Measurements from ENCODE around the gene TBCD. TPM values are rescaled to one million over a fixed set of nuclear protein-coding genes. Genes with fewer than 3 reads are reported as not detected.

Gene TBCD
- total RNA-seq, 1 donor from 2014 or later = 125 TPM

GRCh38 chr17:82970818-82971590 lies 219.1 kb downstream of the TBCD start:
- Mint-ChIP-seq H3K4me3 (ENCODE audit: low read depth) (no peak overlapping the region), H3K27ac (no peak overlapping the region), H3K36me3 (ENCODE audit: low read depth) (no peaks in the 10 kb centered on the region), H3K4me1 (ENCODE audit: low read depth) (peaks cover 3% of the 10 kb centered on the region), H3K9me3 (no peaks in the 10 kb centered on the region), H3K27me3 (ENCODE audit: low read depth) (no peaks in the 10 kb centered on the region)
- intact Hi-C loops (cut with micrococcal nuclease) = no loop called here
- no peak for DNase-seq (ENCODE audit: low spot score)

DNA sequence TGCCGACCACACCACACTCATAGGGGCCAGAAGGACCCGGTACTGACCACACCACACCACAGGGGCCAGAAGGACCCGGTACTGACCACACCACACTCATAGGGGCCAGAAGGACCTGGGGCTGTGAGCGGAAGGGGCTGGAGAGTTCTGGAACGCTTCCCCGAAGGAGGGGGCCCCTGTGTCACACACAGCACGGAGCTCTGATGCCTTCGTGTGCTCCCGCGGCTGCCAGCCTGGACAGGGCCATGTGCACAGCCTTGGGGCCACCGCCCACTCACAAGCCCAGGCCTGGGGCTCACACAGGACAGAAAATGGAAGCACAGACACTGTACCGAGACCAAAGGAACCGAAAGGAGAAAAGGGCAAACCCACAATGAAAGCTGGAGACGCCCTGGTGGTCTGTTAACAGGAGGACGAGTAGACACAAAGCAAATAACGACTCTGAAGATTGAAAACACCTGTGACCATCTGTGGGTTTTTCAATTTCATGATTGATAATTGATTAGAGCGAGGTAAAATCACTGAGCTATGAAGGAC lies 221.0 kb downstream of the TBCD start:
- Mint-ChIP-seq H3K27me3 (ENCODE audit: low read depth) (no peaks in the 10 kb centered on the region), H3K36me3 (ENCODE audit: low read depth) (no peaks in the 10 kb centered on the region), H3K9me3 (no peaks in the 10 kb centered on the region), H3K4me3 (ENCODE audit: low read depth) (no peak overlapping the region), H3K4me1 (ENCODE audit: low read depth) (peaks cover 3% of the 10 kb centered on the region), H3K27ac (no peak overlapping the region)
- intact Hi-C loops (cut with micrococcal nuclease) = no loop called here
- DNase-seq (ENCODE audit: low spot score) = no peak

DNA sequence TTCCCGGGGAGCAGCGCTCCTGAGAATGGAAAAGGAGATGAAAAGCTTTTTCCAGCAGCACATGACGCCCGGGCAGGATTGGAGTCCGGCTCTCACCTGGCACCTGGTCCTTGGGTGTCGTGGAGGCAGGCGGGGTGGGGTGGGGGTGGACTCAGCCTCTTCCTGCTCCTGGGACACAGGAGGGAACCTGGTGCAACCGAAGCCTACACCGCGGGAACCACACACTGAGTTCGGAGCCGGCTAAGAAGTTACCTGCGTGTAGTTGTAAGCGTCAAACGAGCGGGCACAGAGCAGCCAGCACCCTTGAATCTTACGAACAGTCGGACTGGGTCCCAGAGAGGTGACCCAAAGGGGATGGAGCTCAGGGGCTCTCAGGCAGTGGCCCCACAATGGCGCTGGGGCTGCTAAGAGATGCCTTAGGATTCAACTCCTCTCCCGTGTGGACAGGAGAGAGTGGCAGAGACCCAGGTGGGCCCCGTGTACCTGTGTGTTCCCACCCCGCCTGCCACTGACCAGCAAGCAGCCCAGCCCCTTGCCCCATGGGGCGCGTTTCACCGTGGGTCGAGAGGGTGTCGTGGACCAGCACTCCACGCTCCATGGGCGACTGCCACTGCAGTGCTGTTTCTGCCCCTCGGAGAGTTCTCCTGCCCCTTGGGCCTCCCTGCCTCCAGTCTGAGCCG lies 221.7 kb downstream of the TBCD start:
- no peaks in the 10 kb centered on the region for H3K36me3 Mint-ChIP-seq (ENCODE audit: low read depth)
- H3K4me3 Mint-ChIP-seq (ENCODE audit: low read depth) = no peak overlapping the region
- H3K27ac Mint-ChIP-seq = no peak overlapping the region
- no peak for DNase-seq (ENCODE audit: low spot score)
- intact Hi-C loops (cut with micrococcal nuclease) = no loop called here
- no peaks in the 10 kb centered on the region for H3K9me3 Mint-ChIP-seq
- H3K27me3 Mint-ChIP-seq (ENCODE audit: low read depth) = no peaks in the 10 kb centered on the region
- H3K4me1 Mint-ChIP-seq (ENCODE audit: low read depth) = peaks cover 10% of the 10 kb centered on the region

- Mint-ChIP-seq H3K4me3 (ENCODE audit: low read depth) (no peak overlapping the region), H3K27ac (no peak overlapping the region), H3K9me3 (no peaks in the 10 kb centered on the region), H3K36me3 (ENCODE audit: low read depth) (no peaks in the 10 kb centered on the region), H3K27me3 (ENCODE audit: low read depth) (no peaks in the 10 kb centered on the region), H3K4me1 (ENCODE audit: low read depth) (peaks cover 18% of the 10 kb centered on the region)
- intact Hi-C loops (cut with micrococcal nuclease) = no loop called here
- DNase-seq (ENCODE audit: low spot score) = no peak
Observed at GRCh38 chr17:82974136-82974952, 222.5 kb downstream of the TBCD start.

DNA sequence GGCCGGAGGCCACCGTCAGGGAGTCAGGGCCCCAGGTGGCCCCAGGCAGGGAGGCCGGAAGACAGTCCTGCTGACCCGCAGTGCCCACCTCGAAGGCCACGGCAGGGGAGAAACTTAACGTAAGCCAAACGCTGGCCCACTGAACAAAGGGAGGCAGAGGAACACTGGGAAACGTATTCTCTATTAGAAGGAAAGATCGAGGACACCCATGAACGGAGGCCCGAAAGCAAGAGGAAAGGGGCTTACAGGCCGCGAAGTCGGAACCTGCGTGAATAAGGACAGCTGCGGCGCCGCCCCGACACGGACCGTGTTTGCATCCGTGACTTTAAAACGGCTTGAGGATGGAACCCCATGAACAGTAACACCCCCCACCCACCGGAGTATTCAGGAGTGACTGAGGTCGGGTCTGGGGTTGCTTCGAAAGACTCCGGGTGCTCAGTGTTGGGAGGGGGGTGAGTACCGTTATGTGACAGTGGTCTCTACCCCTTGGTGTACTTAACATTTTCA lies 225.2 kb downstream of the TBCD start:
- intact Hi-C loops (cut with micrococcal nuclease) = no loop called here
- no peak for DNase-seq (ENCODE audit: low spot score)

DNA sequence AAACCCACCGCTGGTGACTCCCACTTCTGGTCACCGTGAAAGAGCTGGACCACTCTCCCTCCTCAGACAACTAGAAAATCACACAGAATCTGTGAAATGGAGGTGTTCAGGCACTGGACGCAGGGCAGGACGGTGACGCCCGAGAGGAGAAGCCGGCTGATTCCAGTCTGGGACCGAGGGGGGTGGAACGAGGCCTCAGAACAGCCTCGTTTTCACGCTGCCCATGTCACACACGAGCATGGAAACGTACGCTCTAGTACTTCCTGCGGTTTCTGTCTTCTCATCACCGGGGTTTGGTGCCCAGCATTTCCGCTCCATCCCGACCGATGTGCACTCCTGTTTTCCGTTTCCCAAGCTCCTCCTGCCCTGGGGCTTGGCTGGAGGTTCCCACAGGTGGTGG lies 225.7 kb downstream of the TBCD start:
- H3K27ac Mint-ChIP-seq = no peak overlapping the region
- H3K4me1 Mint-ChIP-seq (ENCODE audit: low read depth) = peaks cover 19% of the 10 kb centered on the region
- peaks cover 5% of the 10 kb centered on the region for H3K36me3 Mint-ChIP-seq (ENCODE audit: low read depth)
- H3K27me3 Mint-ChIP-seq (ENCODE audit: low read depth) = no peaks in the 10 kb centered on the region
- no peak for DNase-seq (ENCODE audit: low spot score)
- intact Hi-C loops (cut with micrococcal nuclease) = no loop called here
- H3K9me3 Mint-ChIP-seq = no peaks in the 10 kb centered on the region
- H3K4me3 Mint-ChIP-seq (ENCODE audit: low read depth) = no peak overlapping the region

More for the DNA sequence above, 225.2 kb downstream of the TBCD start:
- H3K9me3 Mint-ChIP-seq = no peaks in the 10 kb centered on the region
- H3K27ac Mint-ChIP-seq = no peak overlapping the region
- peaks cover 19% of the 10 kb centered on the region for H3K4me1 Mint-ChIP-seq (ENCODE audit: low read depth)
- H3K27me3 Mint-ChIP-seq (ENCODE audit: low read depth) = no peaks in the 10 kb centered on the region
- H3K4me3 Mint-ChIP-seq (ENCODE audit: low read depth) = no peak overlapping the region
- peaks cover 5% of the 10 kb centered on the region for H3K36me3 Mint-ChIP-seq (ENCODE audit: low read depth)

GRCh38 chr17:82978765-82979349 lies 227.0 kb downstream of the TBCD start:
- DNase-seq (ENCODE audit: low spot score) = no peak
- H3K36me3 Mint-ChIP-seq (ENCODE audit: low read depth) = peaks cover 5% of the 10 kb centered on the region
- intact Hi-C loops (cut with micrococcal nuclease) = no loop called here

DNA sequence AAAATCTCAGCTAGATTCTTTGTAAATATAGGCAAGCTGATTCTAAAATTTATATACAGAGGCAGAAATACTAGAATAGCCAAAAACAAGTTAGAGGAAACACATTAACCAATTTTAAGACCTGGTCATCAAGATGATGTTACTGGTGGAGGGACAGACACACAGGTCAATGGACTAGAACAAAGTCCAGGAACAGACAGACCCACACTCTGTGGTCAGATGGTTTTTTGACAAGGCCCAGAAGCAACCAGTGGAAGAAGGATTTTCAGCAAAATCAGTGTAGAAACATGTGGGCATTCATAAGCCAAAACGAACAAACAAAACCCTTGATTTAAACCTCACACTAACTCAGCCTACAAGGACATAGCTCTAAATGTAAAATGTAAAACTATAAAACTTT lies 227.9 kb downstream of the TBCD start:
- DNase-seq (ENCODE audit: low spot score) = no peak
- Mint-ChIP-seq H3K27ac (no peak overlapping the region), H3K9me3 (no peaks in the 10 kb centered on the region), H3K4me1 (ENCODE audit: low read depth) (peaks cover 22% of the 10 kb centered on the region), H3K27me3 (ENCODE audit: low read depth) (no peaks in the 10 kb centered on the region), H3K4me3 (ENCODE audit: low read depth) (no peak overlapping the region), H3K36me3 (ENCODE audit: low read depth) (peaks cover 5% of the 10 kb centered on the region)
- intact Hi-C loops (cut with micrococcal nuclease) = loop anchor here (10.0 kb wide), 1 partner anchor 65 kb away; no protein-coding TSS in a partner anchor

More at GRCh38 chr17:82978765-82979349, 227.0 kb downstream of the TBCD start:
- Mint-ChIP-seq H3K4me3 (ENCODE audit: low read depth) (peak overlapping the region; percentile 22), H3K27ac (peak overlapping the region; percentile 69), H3K27me3 (ENCODE audit: low read depth) (no peaks in the 10 kb centered on the region), H3K4me1 (ENCODE audit: low read depth) (peaks cover 21% of the 10 kb centered on the region), H3K9me3 (no peaks in the 10 kb centered on the region)

DNA sequence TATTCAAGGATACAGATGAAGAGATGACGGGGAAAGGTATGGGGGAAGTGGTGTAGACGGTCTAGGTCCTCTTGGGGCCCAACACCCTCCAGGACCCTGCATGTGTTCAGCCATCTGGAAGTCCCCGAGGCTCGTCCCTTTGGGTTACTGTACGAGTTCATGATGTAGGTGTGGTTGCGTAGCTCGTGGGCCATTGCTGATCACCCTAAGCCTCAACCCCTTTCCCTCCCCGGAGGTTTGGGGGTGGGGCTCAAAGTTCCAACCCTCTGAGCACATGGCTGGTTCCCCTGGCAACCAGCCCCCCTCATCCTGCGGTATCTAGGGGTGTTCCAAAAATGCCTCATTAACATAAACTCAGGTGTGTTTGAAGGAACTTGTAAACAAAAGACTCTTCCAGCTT lies 228.8 kb downstream of the TBCD start:
- no peak overlapping the region for H3K27ac Mint-ChIP-seq
- no peak for DNase-seq (ENCODE audit: low spot score)
- peaks cover 28% of the 10 kb centered on the region for H3K4me1 Mint-ChIP-seq (ENCODE audit: low read depth)
- H3K9me3 Mint-ChIP-seq = no peaks in the 10 kb centered on the region
- H3K36me3 Mint-ChIP-seq (ENCODE audit: low read depth) = peaks cover 5% of the 10 kb centered on the region
- H3K4me3 Mint-ChIP-seq (ENCODE audit: low read depth) = no peak overlapping the region
- intact Hi-C loops (cut with micrococcal nuclease) = loop anchor here (10.0 kb wide), 1 partner anchor 64 kb away; no protein-coding TSS in a partner anchor
- no peaks in the 10 kb centered on the region for H3K27me3 Mint-ChIP-seq (ENCODE audit: low read depth)

GRCh38 chr17:82981141-82981730 lies 229.4 kb downstream of the TBCD start:
- intact Hi-C loops (cut with micrococcal nuclease) = loop anchor here (10.0 kb wide), 1 partner anchor 64 kb away; no protein-coding TSS in a partner anchor
- H3K27ac Mint-ChIP-seq = no peak overlapping the region
- DNase-seq (ENCODE audit: low spot score) = no peak
- H3K4me3 Mint-ChIP-seq (ENCODE audit: low read depth) = no peak overlapping the region
- peaks cover 34% of the 10 kb centered on the region for H3K4me1 Mint-ChIP-seq (ENCODE audit: low read depth)
- peaks cover 5% of the 10 kb centered on the region for H3K36me3 Mint-ChIP-seq (ENCODE audit: low read depth)
- H3K9me3 Mint-ChIP-seq = no peaks in the 10 kb centered on the region
- no peaks in the 10 kb centered on the region for H3K27me3 Mint-ChIP-seq (ENCODE audit: low read depth)

GRCh38 chr17:82983510-82984248 lies 231.8 kb downstream of the TBCD start:
- H3K27ac Mint-ChIP-seq = no peak overlapping the region
- H3K27me3 Mint-ChIP-seq (ENCODE audit: low read depth) = no peaks in the 10 kb centered on the region
- DNase-seq (ENCODE audit: low spot score) = no peak
- intact Hi-C loops (cut with micrococcal nuclease) = loop anchor here (10.0 kb wide), 1 partner anchor 61 kb away; no protein-coding TSS in a partner anchor
- H3K36me3 Mint-ChIP-seq (ENCODE audit: low read depth) = peaks cover 18% of the 10 kb centered on the region
- H3K4me1 Mint-ChIP-seq (ENCODE audit: low read depth) = peaks cover 43% of the 10 kb centered on the region
- no peak overlapping the region for H3K4me3 Mint-ChIP-seq (ENCODE audit: low read depth)
- peaks cover 5% of the 10 kb centered on the region for H3K9me3 Mint-ChIP-seq
